GM10266 (cell line): ENCODE results near the gene PRMT3.
"Not testable (repeated sequence)": the region's sequence is repeated elsewhere in the genome, so short reads cannot be mapped to it uniquely, and the experiment has no call there.

Experiments
- DNase-seq: peaks from one replicate; pipeline ENCODE4 v3.0.0; 2012; ENCODE audit errors: extremely low spot score
- TF ChIP-seq, protein P1 (sequence below): IDR thresholded peaks from 2 replicates; pipeline ENCODE4 v1.5.1; 2012; ENCODE audit warnings: mild to moderate bottlenecking, low read depth; ENCODE audit not compliant: control insufficient read depth, insufficient read depth; ENCODE audit errors: missing control alignments

The PRMT3 gene

DNA sequence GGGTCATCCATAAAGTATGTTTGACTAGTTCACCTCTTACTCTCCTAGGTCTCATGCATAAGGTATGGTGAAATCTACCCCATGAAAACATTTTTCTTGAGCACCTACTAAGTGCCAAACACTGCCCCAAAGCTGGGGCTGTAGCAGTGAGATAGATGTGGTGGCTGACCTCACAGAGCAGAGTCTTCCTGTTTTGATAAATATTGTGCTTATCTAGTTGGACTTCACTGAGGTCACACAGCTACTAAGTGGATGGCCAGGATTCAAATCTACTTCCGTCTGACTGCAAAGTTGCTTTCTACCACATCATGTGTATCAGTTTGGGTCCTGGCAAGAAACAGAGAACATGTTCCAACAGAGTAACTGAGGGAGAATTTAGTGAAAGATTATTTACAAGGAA lies 30.4 kb upstream of the PRMT3 start:
- DNase-seq = no peak
- TF ChIP-seq, protein P1, sequence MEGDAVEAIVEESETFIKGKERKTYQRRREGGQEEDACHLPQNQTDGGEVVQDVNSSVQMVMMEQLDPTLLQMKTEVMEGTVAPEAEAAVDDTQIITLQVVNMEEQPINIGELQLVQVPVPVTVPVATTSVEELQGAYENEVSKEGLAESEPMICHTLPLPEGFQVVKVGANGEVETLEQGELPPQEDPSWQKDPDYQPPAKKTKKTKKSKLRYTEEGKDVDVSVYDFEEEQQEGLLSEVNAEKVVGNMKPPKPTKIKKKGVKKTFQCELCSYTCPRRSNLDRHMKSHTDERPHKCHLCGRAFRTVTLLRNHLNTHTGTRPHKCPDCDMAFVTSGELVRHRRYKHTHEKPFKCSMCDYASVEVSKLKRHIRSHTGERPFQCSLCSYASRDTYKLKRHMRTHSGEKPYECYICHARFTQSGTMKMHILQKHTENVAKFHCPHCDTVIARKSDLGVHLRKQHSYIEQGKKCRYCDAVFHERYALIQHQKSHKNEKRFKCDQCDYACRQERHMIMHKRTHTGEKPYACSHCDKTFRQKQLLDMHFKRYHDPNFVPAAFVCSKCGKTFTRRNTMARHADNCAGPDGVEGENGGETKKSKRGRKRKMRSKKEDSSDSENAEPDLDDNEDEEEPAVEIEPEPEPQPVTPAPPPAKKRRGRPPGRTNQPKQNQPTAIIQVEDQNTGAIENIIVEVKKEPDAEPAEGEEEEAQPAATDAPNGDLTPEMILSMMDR = no peak

DNA sequence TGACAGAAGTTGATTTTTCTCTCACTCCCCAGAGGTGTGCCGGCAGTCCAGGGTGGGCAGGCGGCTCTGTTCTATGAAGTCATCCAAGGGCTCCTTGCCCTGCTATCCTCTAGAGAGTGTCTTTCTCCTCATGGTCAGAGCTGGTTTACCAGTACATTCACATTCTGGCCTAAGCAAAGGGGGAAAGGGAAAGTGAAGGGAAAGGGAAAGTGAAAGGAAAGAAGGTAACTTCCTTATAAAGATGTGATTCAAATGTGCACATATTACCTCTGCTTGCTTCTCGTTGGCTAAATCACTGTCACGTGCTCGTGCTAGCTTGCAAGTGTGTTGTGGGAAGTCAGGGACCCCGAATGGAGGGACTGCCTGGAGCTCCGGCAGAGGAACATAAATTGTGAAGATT lies 26.9 kb upstream of the PRMT3 start:
- TF ChIP-seq, protein P1 = no peak
- no peak for DNase-seq

- DNase-seq = no peak
- TF ChIP-seq, protein P1 = no peak
Measured at GRCh38 chr11:20362481-20362880, 25.0 kb upstream of the PRMT3 start.

DNA sequence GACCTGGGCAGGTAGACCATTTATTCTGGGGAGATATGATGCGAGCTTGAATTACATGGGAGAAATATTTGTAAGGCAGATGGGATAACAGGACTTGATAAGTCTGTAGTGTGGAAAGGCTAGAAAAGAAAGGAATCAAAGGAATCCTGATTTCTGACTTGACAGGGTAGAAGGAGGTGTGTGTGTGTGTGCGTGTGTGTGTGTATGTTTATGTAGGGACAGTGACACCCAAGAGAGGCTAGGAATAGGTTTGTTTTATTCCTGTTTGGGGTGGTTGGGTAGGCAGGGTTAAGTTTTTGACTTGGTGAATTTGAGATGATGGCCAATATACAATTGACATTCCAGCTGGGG lies 24.4 kb upstream of the PRMT3 start:
- TF ChIP-seq, protein P1 = no peak
- DNase-seq = no peak

DNA sequence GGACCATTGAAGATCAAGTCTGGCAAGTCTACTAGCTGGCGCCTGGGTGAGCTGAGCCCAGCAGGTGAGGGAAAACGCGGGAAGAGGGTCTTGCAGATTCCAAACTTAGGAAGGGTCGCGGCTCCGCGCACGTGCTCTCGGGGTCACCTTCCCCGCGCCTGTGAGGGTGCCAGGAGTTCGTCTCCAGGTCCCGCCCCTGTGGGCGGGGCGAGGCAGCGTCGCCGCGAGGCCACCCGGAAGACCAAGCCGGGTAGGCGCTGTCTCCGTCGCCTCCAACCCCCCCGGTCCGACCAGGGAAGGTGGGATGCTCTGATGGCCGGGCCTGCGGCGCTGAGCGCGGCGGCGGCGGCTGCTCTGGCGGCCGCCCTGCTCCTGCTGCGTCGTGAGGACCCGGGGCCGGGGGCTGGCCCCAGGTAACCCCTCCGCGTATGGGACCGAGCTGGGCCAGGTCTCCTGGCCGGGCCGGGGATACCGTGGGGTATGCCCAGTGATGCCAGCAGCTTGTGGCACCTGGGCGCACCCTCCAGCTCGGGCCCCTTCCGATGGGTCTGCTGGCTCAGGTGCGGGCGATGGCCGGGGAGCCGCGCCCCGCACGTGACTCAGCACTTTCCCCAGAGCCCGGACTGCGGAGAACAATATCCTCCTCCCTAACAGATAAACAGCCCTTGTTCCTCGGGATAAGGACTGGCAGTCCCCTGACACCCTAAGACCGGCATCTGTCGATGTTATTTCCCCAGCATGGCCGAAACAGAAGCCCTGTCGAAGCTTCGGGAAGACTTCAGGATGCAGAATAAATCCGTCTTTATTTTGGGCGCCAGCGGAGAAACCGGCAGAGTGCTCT lies 23.8 kb upstream of the PRMT3 start, which contains the start of gene HTATIP2:
Gene HTATIP2, plus strand, starts transcription at position 215 of the 841 bp plus-strand sequence. Its CDS starts 524 bp downstream, at position 739.
- DNase-seq = peak; percentile 85
- TF ChIP-seq, protein P1 = no peak

DNA sequence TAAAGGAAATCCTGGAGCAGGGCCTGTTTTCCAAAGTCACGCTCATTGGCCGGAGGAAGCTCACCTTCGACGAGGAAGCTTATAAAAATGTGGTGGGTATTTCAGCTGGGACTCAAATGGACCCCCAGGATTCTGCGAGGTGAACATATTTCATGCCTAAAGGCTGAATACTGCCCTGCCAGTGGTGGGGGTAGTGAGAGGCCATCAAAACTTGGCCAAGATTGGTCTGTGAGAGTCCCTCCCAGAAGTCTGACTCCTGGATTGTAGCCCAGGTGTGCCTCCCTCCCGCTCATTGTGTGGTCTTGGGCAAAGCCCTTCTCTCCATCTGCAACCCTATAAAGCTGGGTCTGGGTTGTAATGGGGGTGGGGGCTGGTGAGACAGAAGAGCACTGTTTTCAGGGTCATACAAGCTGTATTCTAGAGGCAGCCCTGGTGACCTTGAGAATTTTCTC lies 23.1 kb upstream of the PRMT3 start:
- DNase-seq = peak; percentile 36

DNA sequence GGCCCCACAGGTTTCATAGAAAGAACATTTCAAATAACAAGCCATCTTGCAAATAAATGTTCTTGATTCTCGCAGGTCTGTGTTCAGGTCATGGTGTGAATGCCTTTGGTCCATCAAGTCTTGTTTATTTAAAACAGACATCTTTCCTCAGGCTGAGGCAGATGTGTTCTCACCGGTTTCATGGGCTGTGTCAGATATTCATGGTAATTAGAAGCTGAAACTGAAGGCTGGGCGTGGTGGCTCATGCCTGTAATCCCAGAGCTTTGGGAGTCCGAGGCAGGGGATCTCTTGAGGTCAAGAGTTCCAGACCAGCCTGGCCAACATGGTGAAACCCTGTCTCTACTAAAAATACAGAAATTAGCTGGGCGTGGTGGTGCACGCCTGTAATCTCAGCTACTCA lies 22.1 kb upstream of the PRMT3 start:
- DNase-seq = not testable (repeated sequence)

More for the DNA sequence above, 23.1 kb upstream of the PRMT3 start:
- TF ChIP-seq, protein P1 = no peak
